Measurements from ENCODE around the gene ADORA1. TPM values are rescaled to one million over a fixed set of nuclear protein-coding genes. Genes with fewer than 3 reads are reported as not detected.

The ADORA1 gene
- total RNA-seq, 1 experiment from 2014 or later = 1.2 TPM

GRCh38 chr1:203177036-203177405 lies 49.5 kb downstream of the ADORA1 start:
- DNase-seq (ENCODE audit: low spot score) = no peak
- intact Hi-C loops (cut with micrococcal nuclease; ENCODE audit: unreplicated experiment) = no loop called here
- no peaks in the 10 kb centered on the region for H3K36me3 ChIP-seq (ENCODE audit: insufficient read depth, low read length, poor library complexity, severe bottlenecking)
- POLR2A ChIA-PET (ENCODE audit: low non-redundant PET) = no interaction called here
- no peak for TF ChIP-seq EZH2 (IDR thresholded peaks at IDR 0.05; ENCODE audit: borderline replicate concordance, low read depth, low read length, poor library complexity, severe bottlenecking)
- no peak for TF ChIP-seq CTCF (conservative IDR thresholded peaks at IDR 0.05; ENCODE audit: low read depth, low read length)
- no peak overlapping the region for H3K4me3 ChIP-seq (ENCODE audit: low read depth, low read length, poor library complexity, severe bottlenecking)
- H3K27me3 ChIP-seq (replicated peaks; ENCODE audit: insufficient read depth, low read depth, low read length, poor library complexity) = no peaks in the 10 kb centered on the region
- H3K4me1 ChIP-seq (ENCODE audit: insufficient read depth, low read length, poor library complexity, severe bottlenecking) = peaks cover 5% of the 10 kb centered on the region
- H3K27ac ChIP-seq (ENCODE audit: low read depth, low read length, poor library complexity, severe bottlenecking) = no peak overlapping the region
- no peaks in the 10 kb centered on the region for H3K9me3 ChIP-seq (ENCODE audit: low read depth, low read length, poor library complexity, severe bottlenecking)
- CTCF ChIA-PET = no interaction called here
- BruUV-seq (replicated peaks) = no TSS peak

- no peaks in the 10 kb centered on the region for H3K27me3 ChIP-seq (replicated peaks; ENCODE audit: insufficient read depth, low read depth, low read length, poor library complexity)
- no peaks in the 10 kb centered on the region for H3K36me3 ChIP-seq (ENCODE audit: insufficient read depth, low read length, poor library complexity, severe bottlenecking)
- no peak for DNase-seq (ENCODE audit: low spot score)
- intact Hi-C loops (cut with micrococcal nuclease; ENCODE audit: unreplicated experiment) = no loop called here
- H3K4me1 ChIP-seq (ENCODE audit: insufficient read depth, low read length, poor library complexity, severe bottlenecking) = peaks cover 5% of the 10 kb centered on the region
- no peak overlapping the region for H3K4me3 ChIP-seq (ENCODE audit: low read depth, low read length, poor library complexity, severe bottlenecking)
- H3K9me3 ChIP-seq (ENCODE audit: low read depth, low read length, poor library complexity, severe bottlenecking) = no peaks in the 10 kb centered on the region
- TF ChIP-seq CTCF (conservative IDR thresholded peaks at IDR 0.05; ENCODE audit: low read depth, low read length) (no peak), EZH2 (IDR thresholded peaks at IDR 0.05; ENCODE audit: borderline replicate concordance, low read depth, low read length, poor library complexity, severe bottlenecking) (no peak)
- BruUV-seq (replicated peaks) = no TSS peak
- H3K27ac ChIP-seq (ENCODE audit: low read depth, low read length, poor library complexity, severe bottlenecking) = no peak overlapping the region
- ChIA-PET POLR2A (ENCODE audit: low non-redundant PET) (no interaction called here), CTCF (no interaction called here)
These were observed 50.0 kb downstream of the ADORA1 start for GRCh38 chr1:203177470-203178039.

DNA sequence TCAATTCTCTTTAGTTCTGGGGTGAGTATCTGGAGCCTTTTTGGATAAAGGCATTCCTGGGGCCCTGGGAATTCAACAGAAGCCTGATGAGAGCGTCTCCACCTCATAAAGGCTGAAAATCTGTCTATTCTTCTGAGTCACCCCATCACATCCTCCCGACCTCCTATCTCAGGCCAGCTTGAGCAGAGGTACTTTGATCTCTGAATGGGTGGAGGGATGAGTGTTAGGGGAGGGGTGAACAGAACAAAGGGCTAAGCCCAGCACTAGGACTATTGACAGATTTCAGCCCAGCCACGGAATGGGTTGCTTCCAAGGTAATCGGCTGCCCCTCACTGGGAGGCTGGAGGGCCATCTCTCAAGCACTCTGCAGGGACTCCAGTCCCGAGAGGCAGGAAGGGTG lies 50.6 kb downstream of the ADORA1 start:
- ChIA-PET POLR2A (ENCODE audit: low non-redundant PET) (no interaction called here), CTCF (no interaction called here)
- Histone ChIP-seq H3K27me3 (replicated peaks; ENCODE audit: insufficient read depth, low read depth, low read length, poor library complexity) (no peaks in the 10 kb centered on the region), H3K36me3 (ENCODE audit: insufficient read depth, low read length, poor library complexity, severe bottlenecking) (no peaks in the 10 kb centered on the region), H3K4me1 (ENCODE audit: insufficient read depth, low read length, poor library complexity, severe bottlenecking) (peaks cover 5% of the 10 kb centered on the region), H3K27ac (ENCODE audit: low read depth, low read length, poor library complexity, severe bottlenecking) (no peak overlapping the region), H3K4me3 (ENCODE audit: low read depth, low read length, poor library complexity, severe bottlenecking) (no peak overlapping the region), H3K9me3 (ENCODE audit: low read depth, low read length, poor library complexity, severe bottlenecking) (no peaks in the 10 kb centered on the region)
- no peak for TF ChIP-seq CTCF (conservative IDR thresholded peaks at IDR 0.05; ENCODE audit: low read depth, low read length)
- intact Hi-C loops (cut with micrococcal nuclease; ENCODE audit: unreplicated experiment) = no loop called here
- DNase-seq (ENCODE audit: low spot score) = no peak
- no TSS peak for BruUV-seq (replicated peaks)
